Sigmoid colon (tissue), 4 donors: ENCODE measurements around the gene TMX1.

Experiments used
- POLR2AphosphoS5 ChIP-seq, 4 donors: sonication (generic); formaldehyde crosslinking; IDR thresholded peaks; one replicate each; pipeline ENCODE4 v1.6.1; 2017; ENCODE audit warnings: antibody characterized with exemption in 4 of 4
- TF ChIP-seq, protein P1 (sequence below), 4 experiments: fragments of 450-650 bp in 3 of 4; fragments of 200-600 bp in 1 of 4; IDR thresholded peaks; one replicate each; pipeline ENCODE4 v1.5.1; 2016 to 2019; ENCODE audit warnings: antibody characterized with exemption in 4 of 4, mild to moderate bottlenecking in 3 of 4, moderate library complexity in 2 of 4

- no peak for TF ChIP-seq POLR2AphosphoS5 (IDR thresholded peaks at IDR 0.05)
- TF ChIP-seq, protein P1, sequence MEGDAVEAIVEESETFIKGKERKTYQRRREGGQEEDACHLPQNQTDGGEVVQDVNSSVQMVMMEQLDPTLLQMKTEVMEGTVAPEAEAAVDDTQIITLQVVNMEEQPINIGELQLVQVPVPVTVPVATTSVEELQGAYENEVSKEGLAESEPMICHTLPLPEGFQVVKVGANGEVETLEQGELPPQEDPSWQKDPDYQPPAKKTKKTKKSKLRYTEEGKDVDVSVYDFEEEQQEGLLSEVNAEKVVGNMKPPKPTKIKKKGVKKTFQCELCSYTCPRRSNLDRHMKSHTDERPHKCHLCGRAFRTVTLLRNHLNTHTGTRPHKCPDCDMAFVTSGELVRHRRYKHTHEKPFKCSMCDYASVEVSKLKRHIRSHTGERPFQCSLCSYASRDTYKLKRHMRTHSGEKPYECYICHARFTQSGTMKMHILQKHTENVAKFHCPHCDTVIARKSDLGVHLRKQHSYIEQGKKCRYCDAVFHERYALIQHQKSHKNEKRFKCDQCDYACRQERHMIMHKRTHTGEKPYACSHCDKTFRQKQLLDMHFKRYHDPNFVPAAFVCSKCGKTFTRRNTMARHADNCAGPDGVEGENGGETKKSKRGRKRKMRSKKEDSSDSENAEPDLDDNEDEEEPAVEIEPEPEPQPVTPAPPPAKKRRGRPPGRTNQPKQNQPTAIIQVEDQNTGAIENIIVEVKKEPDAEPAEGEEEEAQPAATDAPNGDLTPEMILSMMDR (IDR thresholded peaks at IDR 0.05) = no peak
These were observed 36.2 kb upstream of the TMX1 start for GRCh38 chr14:51203881-51204280.
